Stimulated activated CD8-positive, alpha-beta memory T cell treated with anti-CD3 and anti-CD28 coated beads, Interleukin-4, amount 100 ng/mL, for 24 hours (primary cell): ENCODE data around the gene PLGLB2.
"Not testable (repeated sequence)": the region's sequence is repeated elsewhere in the genome, so short reads cannot be mapped to it uniquely, and the experiment has no call there.

Experiments
- DNase-seq: peaks from one replicate; pipeline ENCODE4 v3.0.0-alpha.2; 2020; ENCODE audit warnings: low read depth

The PLGLB2 gene

GRCh38 chr2:87747791-87748190 lies at the start of gene PLGLB2:
PLGLB2 (plus strand) TSS chr2:87748087; CDS start chr2:87748154, 67 bp downstream.
- DNase-seq = not testable (repeated sequence)

DNA sequence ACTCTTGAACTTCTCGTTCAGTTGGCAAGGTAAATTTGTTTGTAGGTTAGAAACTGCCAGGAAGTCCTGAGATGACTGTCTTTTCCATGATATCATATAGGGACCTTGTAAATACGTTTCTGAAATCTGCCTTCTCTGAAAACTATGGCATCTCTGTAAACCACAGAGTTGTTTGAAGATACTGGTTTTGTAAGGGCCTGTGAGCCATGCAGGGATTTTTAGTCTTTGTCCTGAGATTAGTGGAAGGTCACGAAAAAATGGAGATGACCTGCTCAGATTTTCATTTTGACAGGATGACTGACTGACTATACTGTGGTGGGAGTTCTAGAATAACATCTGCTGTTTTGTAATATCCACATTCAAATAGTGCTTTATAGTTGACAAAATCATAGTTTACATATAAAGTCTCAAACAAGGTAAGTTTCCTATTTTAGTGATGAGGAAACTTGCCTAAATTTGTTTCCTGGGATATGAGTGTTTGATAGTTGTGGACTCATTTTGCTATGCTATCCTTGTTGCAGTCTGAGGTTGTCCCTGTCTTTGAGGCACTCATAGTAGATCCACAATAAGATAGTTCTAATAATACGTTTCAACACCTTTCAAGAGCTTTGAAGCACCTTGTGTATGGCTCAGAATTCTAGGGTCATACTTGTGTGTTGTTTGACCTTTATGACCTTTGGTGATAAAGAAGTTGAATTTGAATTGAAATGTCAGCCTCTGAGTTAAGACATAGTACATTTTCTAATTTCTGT lies 43.1 kb upstream of the PLGLB2 start:
- not testable (repeated sequence) for DNase-seq

GRCh38 chr2:87708368-87708767 lies 39.5 kb upstream of the PLGLB2 start:
- DNase-seq = not testable (repeated sequence)

DNA sequence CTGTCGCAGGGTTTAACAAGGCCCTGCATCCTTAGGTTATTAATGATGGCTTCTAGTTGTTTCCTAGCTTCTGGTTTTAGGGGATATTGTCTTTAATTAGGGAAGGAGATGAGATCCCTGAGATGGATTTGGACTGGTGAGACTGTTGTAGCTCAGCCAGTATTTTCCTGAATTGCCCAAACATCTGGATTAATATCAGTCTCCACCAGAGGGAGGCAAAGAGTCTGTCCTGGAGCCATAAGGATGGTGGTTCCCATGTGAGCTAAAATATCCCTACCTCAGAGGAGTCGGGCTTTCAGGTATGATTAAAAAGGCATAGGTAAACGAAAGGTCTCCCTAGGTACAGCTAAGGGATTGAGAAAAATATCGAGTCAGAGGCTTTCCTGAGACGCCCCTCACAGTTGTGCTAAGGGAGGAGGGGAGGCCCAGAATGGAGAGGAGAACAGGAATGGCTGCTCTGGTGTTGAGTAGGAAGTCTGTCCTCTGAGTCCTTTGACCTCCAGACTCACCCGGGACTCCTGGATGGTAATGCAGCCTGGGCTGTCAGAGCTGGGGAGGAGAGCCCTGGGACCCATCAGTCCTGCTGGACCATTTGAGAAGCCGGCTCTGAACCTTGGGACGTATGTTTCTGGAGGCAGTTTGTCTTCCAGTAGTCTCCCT lies 19.8 kb upstream of the PLGLB2 start:
- DNase-seq = not testable (repeated sequence)

GRCh38 chr2:87740928-87741327 lies 7.0 kb upstream of the PLGLB2 start:
- DNase-seq = not testable (repeated sequence)

- DNase-seq = not testable (repeated sequence)
Observed at GRCh38 chr2:87742393-87743108, 5.3 kb upstream of the PLGLB2 start.

- DNase-seq = not testable (repeated sequence)
Observed at GRCh38 chr2:87743638-87744037, 4.2 kb upstream of the PLGLB2 start.

DNA sequence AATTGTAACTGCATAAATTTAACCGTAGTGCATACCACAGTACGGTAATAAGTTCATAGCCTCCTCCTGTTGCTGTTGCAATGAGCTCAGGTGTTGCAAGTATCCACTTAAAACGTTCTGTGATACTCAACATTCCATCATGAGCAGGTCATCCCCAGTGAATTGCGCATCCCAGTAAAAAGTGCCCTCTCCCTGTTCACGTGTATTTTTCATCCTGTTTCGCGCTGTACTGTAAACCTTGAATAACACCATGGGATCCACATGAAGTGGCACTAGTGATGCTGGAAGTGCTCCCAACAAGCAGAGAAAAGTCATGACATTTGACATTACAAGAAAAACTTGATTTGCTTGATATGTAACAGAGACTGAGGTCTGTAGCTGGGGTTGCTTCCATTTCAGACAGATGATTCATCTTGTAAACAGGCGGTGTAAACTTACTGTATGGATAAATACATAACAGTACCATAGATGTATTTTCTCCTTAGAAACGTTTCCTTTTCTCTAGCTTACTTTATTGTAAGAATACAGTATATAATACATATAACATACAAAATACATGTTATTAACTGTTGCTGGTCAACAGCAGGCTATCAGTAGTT lies 2.4 kb upstream of the PLGLB2 start:
- not testable (repeated sequence) for DNase-seq

GRCh38 chr2:87748524-87748923 lies 637 bp downstream of the PLGLB2 start:
- not testable (repeated sequence) for DNase-seq

- DNase-seq = not testable (repeated sequence)
Observed at GRCh38 chr2:87750560-87750959, 2.7 kb downstream of the PLGLB2 start.

DNA sequence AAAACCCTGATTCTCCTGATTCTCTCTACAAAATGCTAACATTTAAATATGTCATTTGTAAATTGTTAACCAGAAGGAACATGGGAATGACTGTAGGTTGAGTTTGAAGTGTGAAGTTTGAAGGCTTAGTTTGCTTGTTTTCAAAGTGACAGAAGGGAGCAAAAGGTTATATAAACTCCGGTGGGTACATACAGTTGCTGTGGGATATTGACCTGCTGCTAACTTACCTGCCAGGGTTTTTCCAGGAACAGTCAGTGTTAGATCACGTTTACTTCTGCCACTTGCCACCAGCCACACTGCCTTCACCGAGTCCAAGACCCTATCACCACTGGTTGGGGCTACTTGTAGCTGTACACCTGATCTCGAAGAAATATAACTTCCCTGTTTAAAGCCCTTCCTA lies 6.9 kb downstream of the PLGLB2 start:
- DNase-seq = not testable (repeated sequence)
